Esophagus squamous epithelium (tissue), 5 donors: ENCODE measurements around the gene ANO10. TPM values are rescaled to one million over a fixed set of nuclear protein-coding genes. Genes with fewer than 3 reads are reported as not detected.

Experiments
- DNase-seq: peaks from one replicate; lab custom pipeline; 2025; lab: John Stamatoyannopoulos, UW
- H3K27ac ChIP-seq, 4 donors: fragments of 200-600 bp; sonication (generic); one replicate each; pipeline ENCODE4 v1.5.1; 2016 to 2019; ENCODE audit warnings: mild to moderate bottlenecking in 1 of 4
- H3K27me3 ChIP-seq, 4 donors: fragments of 200-600 bp; sonication (generic); 1 replicate in 3 of 4; 2 replicates in 1 of 4; pipeline versions ENCODE4 v1.5.1 to v1.6.0; 2017 to 2021; ENCODE audit warnings: antibody characterized with exemption in 1 of 4
- H3K36me3 ChIP-seq, 3 donors: fragments of 200-600 bp; sonication (generic); one replicate each; pipeline ENCODE4 v1.5.1; 2016 to 2019
- H3K4me1 ChIP-seq, 3 donors: fragments of 200-600 bp; sonication (generic); one replicate each; pipeline ENCODE4 v1.5.1; 2017 to 2019
- H3K4me3 ChIP-seq, 4 donors: fragments of 200-600 bp; sonication (generic); 1 replicate in 3 of 4; 2 replicates in 1 of 4; pipeline ENCODE4 v1.5.1; 2016 to 2019; ENCODE audit warnings: mild to moderate bottlenecking in 2 of 4, moderate library complexity in 1 of 4
- H3K9me3 ChIP-seq, 3 donors: fragments of 200-600 bp; sonication (generic); one replicate each; pipeline ENCODE4 v1.5.1; 2016 to 2019
- CTCF ChIP-seq, 6 experiments: fragments of 450-650 bp in 4 of 6; fragments of 200-600 bp in 2 of 6; sonication (generic) in 2 of 6; IDR thresholded peaks; one replicate each; pipeline ENCODE4 v1.5.1; 2016 to 2019; ENCODE audit warnings: antibody characterized with exemption in 6 of 6, mild to moderate bottlenecking in 4 of 6, moderate library complexity in 4 of 6
- POLR2A ChIP-seq, 4 donors: fragments of 450-650 bp; IDR thresholded peaks; one replicate each; pipeline ENCODE4 v1.6.1; 2017; ENCODE audit warnings: antibody characterized with exemption in 4 of 4, mild to moderate bottlenecking in 4 of 4, moderate library complexity in 3 of 4
- WGBS, 2 donors: methylation state at CpG; one replicate each; pipeline ENCODE4 v1.1.5; 2018; 5-methylcytosine and 5-hydroxymethylcytosine counted together
- intact Hi-C: fragments of 100-400 bp; cut with DNase I; formaldehyde crosslinking; loops from one replicate; pipeline ENCODE4 v1.15.0; 2022
- total RNA-seq, 4 donors: library from RNA; depleted of rRNA; stranded (reverse); fragments of >200 nt; gene quantifications; one replicate each; pipeline ENCODE4 v1.1.0, GENCODE V29; 2016
- donor health status: DM: yes; HTN: yes; CAD: no.

ANO10 gene
- total RNA-seq, 4 donors from 2014 or later = 18.5 to 22.3 (median 20.3) TPM

GRCh38 chr3:43391621-43392020 lies 230.2 kb downstream of the ANO10 start:
- no peak for DNase-seq
- Histone ChIP-seq H3K36me3 (no peaks in the 10 kb centered on the region), H3K4me3 (no peak overlapping the region), H3K9me3 (no peaks in the 10 kb centered on the region), H3K27me3 (no peaks in the 10 kb centered on the region), H3K27ac (peak overlapping the region in 2 of 4 donors; percentile 31 to 43), H3K4me1 (peaks cover 0 to 27% (median 4%) of the 10 kb centered on the region in 3 donors)
- intact Hi-C loops = no loop called here
- 60 to 100% methylated on average over 1 of the region's 1 CpG for WGBS, 2 donors
- TF ChIP-seq POLR2A (IDR thresholded peaks at IDR 0.05) (no peak), CTCF (IDR thresholded peaks at IDR 0.05) (no peak)

GRCh38 chr3:43390255-43390588 lies 231.6 kb downstream of the ANO10 start:
- intact Hi-C loops = no loop called here
- no peaks in the 10 kb centered on the region for H3K36me3 ChIP-seq
- no peaks in the 10 kb centered on the region for H3K9me3 ChIP-seq
- no peaks in the 10 kb centered on the region for H3K27me3 ChIP-seq
- no peak for DNase-seq
- 100% methylated on average over 1 of the region's 1 CpG for WGBS, 2 donors
- no peak for TF ChIP-seq CTCF (IDR thresholded peaks at IDR 0.05)
- no peak for TF ChIP-seq POLR2A (IDR thresholded peaks at IDR 0.05)
- peak overlapping the region; percentile 36 to 87 (median 72) for H3K27ac ChIP-seq
- no peak overlapping the region for H3K4me3 ChIP-seq
- H3K4me1 ChIP-seq = peaks cover 0 to 27% (median 4%) of the 10 kb centered on the region in 3 donors

GRCh38 chr3:43389388-43390254 lies 232.2 kb downstream of the ANO10 start:
- Histone ChIP-seq H3K4me1 (peaks cover 0 to 27% (median 4%) of the 10 kb centered on the region in 3 donors), H3K27me3 (no peaks in the 10 kb centered on the region), H3K9me3 (no peaks in the 10 kb centered on the region), H3K4me3 (no peak overlapping the region), H3K36me3 (no peaks in the 10 kb centered on the region), H3K27ac (peak overlapping the region; percentile 44 to 87 (median 72))
- peak; percentile 32 for DNase-seq
- 46 to 56% methylated on average over 10 of the region's 10 CpGs for WGBS, 2 donors
- intact Hi-C loops = no loop called here
- TF ChIP-seq POLR2A (IDR thresholded peaks at IDR 0.05) = no peak
- TF ChIP-seq CTCF (IDR thresholded peaks at IDR 0.05) = no peak

- Histone ChIP-seq H3K4me3 (no peak overlapping the region), H3K27ac (peak overlapping the region; percentile 44 to 87 (median 72)), H3K36me3 (no peaks in the 10 kb centered on the region), H3K27me3 (no peaks in the 10 kb centered on the region), H3K9me3 (no peaks in the 10 kb centered on the region), H3K4me1 (peaks cover 0 to 27% (median 4%) of the 10 kb centered on the region in 3 donors)
- DNase-seq = no peak
- intact Hi-C loops = no loop called here
- TF ChIP-seq CTCF (IDR thresholded peaks at IDR 0.05) (no peak), POLR2A (IDR thresholded peaks at IDR 0.05) (no peak)
These were observed 232.9 kb downstream of the ANO10 start for GRCh38 chr3:43388915-43389314.

GRCh38 chr3:43388175-43388574 lies 233.6 kb downstream of the ANO10 start:
- 89 to 92% methylated on average over 4 to 5 of the region's 5 CpGs for WGBS, 2 donors
- H3K9me3 ChIP-seq = no peaks in the 10 kb centered on the region
- H3K27ac ChIP-seq = peak overlapping the region in 2 of 4 donors; percentile 36 to 78
- TF ChIP-seq CTCF (IDR thresholded peaks at IDR 0.05) = no peak
- TF ChIP-seq POLR2A (IDR thresholded peaks at IDR 0.05) = no peak
- no peaks in the 10 kb centered on the region for H3K36me3 ChIP-seq
- H3K4me3 ChIP-seq = no peak overlapping the region
- H3K4me1 ChIP-seq = peaks cover 0 to 27% (median 4%) of the 10 kb centered on the region in 3 donors
- intact Hi-C loops = no loop called here
- H3K27me3 ChIP-seq = no peaks in the 10 kb centered on the region
- DNase-seq = no peak
